Cerebellar nuclear complex (tissue), 1 donor: ENCODE data around the gene RAB9B.
A peak's percentile ranks its signal among the peaks of the same experiment; 100 is the strongest.
"Not testable (repeated sequence)": the region's sequence is repeated elsewhere in the genome, so short reads cannot be mapped to it uniquely, and the experiment has no call there.

ENCODE experiments used
- DNase-seq, 2 experiments: peaks; one replicate each; lab custom pipeline; 2025; lab: John Stamatoyannopoulos, UW

The RAB9B gene

GRCh38 chrX:103831803-103832544 lies at the start of gene RAB9B:
Gene RAB9B, minus strand, starts transcription at chrX:103832257. Its CDS starts 6,473 bp downstream, at chrX:103825784.
- DNase-seq: no peak

- DNase-seq: no peak
Measured at GRCh38 chrX:103879339-103879738, 47.3 kb upstream of the RAB9B start.

- DNase-seq: no peak
Measured at GRCh38 chrX:103878466-103879122, 46.5 kb upstream of the RAB9B start.

GRCh38 chrX:103877571-103877970 lies 45.5 kb upstream of the RAB9B start:
- no peak for DNase-seq

- DNase-seq: no peak
Measured at GRCh38 chrX:103864886-103865534, 33.0 kb upstream of the RAB9B start.

GRCh38 chrX:103864149-103864548 lies 32.1 kb upstream of the RAB9B start:
- no peak for DNase-seq

GRCh38 chrX:103861200-103861599 lies 29.1 kb upstream of the RAB9B start:
- no peak for DNase-seq

GRCh38 chrX:103849558-103849957 lies 17.5 kb upstream of the RAB9B start:
- no peak for DNase-seq

- no peak for DNase-seq
Measured at GRCh38 chrX:103847174-103847870, 15.3 kb upstream of the RAB9B start.

- no peak for DNase-seq
Measured at GRCh38 chrX:103846386-103846785, 14.3 kb upstream of the RAB9B start.

- no peak for DNase-seq
Measured at GRCh38 chrX:103845165-103845653, 13.2 kb upstream of the RAB9B start.

- DNase-seq: no peak
Measured at GRCh38 chrX:103839404-103839803, 7.3 kb upstream of the RAB9B start.

GRCh38 chrX:103831342-103831802 lies 685 bp downstream of the RAB9B start:
- DNase-seq: peak in 1 of 2 experiments; percentile 52

- peak in 1 of 2 experiments; percentile 32 for DNase-seq
Measured at GRCh38 chrX:103830848-103831247, 1.2 kb downstream of the RAB9B start.

GRCh38 chrX:103828529-103828928 lies 3.5 kb downstream of the RAB9B start:
- DNase-seq: no peak

- DNase-seq: peak in 1 of 2 experiments; percentile 36
Measured at GRCh38 chrX:103825881-103826280, 6.2 kb downstream of the RAB9B start.

- DNase-seq: no peak
Measured at GRCh38 chrX:103823591-103823990, 8.5 kb downstream of the RAB9B start.

GRCh38 chrX:103820802-103821201 lies 11.3 kb downstream of the RAB9B start:
- not testable (repeated sequence) for DNase-seq

- DNase-seq: no peak
Measured at GRCh38 chrX:103818842-103819619, 13.0 kb downstream of the RAB9B start.

GRCh38 chrX:103817502-103817901 lies 14.6 kb downstream of the RAB9B start:
- peak in 1 of 2 experiments; percentile 6 for DNase-seq

GRCh38 chrX:103817101-103817500 lies 15.0 kb downstream of the RAB9B start:
- DNase-seq: not testable (repeated sequence)
